SIG-M5 treated with dmso at 0.1 percent for 504 hours (cell line): ENCODE measurements around the gene CCDC30.

ENCODE experiments used
- DNase-seq: peaks from one replicate; lab custom pipeline; 2025; ENCODE audit not compliant: unreplicated experiment; lab: John Stamatoyannopoulos, UW

Gene CCDC30

GRCh38 chr1:42462828-42463763 is at the start of gene CCDC30:
CCDC30 (plus strand) TSS chr1:42463286; CDS start chr1:42480552, 17,266 bp downstream.
- DNase-seq = peak; percentile 96

GRCh38 chr1:42414551-42415496 is 48.3 kb upstream of the CCDC30 start:
- no peak for DNase-seq

DNA sequence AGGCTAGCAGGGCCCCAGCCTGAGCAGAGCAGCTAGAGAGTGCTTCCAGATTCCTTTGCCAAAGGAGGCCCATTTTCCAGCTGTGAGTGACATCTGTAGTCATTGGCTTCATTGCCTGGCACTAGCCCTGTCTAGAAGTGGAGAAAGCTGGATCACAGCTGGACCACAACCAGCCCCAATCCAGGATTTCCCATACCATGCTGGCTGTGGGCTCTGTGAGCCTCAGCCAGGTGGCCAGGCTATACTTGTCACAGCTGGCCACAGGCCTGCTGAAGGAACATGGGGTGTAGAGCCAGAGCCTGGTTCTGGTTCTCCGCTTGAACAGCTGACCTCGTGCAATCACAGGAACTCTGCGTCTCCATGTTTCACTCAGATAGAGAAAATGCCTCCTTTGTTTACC is 45.9 kb upstream of the CCDC30 start:
- DNase-seq = no peak

- no peak for DNase-seq
Measured at GRCh38 chr1:42418516-42418915, 44.6 kb upstream of the CCDC30 start.

- no peak for DNase-seq
Measured at GRCh38 chr1:42419126-42419821, 43.8 kb upstream of the CCDC30 start.

DNA sequence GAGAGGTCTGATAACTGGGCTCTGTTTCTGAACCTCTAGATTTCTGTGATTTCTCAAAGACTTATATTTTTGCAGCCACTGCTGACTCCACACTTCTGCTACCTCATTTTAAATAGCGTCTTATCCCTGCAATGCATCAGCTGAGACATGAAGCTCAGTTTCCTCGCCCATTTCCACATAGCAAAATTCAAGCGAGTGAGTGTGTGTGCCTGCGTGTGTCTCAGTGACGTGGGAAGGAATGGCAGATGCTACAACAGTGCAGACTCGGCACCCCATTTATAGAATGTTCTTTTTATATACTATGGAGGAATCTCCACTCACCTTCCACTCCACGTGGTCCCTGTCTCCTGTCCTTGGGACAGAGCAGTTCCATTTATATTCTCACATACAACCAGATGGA is 43.0 kb upstream of the CCDC30 start:
- DNase-seq = no peak

DNA sequence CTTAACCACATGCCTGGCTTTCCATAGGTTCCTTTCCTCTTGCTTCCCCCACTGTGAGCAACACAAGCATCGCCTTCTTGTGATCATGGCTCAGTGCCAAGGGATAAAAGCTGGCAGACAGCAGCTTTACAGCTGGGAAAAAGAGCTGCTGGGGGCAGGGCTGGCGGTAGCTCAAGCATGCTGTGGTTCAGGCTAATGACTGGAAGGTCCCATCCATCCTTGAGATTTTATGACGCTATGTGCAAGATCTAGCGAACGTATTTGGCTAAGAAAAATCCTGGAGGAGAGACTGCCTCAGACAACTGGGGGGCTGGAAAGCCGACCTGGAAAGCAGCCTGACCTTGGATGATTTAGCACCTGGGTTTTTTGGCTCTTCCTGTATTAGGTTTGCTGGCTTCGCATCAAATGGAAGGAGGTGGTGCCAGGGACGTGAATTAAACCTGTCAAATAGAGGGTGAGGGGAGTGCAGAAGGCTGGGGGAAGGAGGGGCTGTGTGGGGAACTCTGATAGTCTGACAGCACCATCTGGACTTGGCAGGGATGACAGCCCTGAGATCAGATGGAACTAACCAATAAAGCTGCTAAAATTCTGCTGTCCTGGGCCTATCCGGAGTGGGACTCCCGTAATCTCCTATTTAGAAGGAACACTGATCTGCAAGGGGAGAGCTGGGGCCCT is 42.0 kb upstream of the CCDC30 start:
- no peak for DNase-seq

DNA sequence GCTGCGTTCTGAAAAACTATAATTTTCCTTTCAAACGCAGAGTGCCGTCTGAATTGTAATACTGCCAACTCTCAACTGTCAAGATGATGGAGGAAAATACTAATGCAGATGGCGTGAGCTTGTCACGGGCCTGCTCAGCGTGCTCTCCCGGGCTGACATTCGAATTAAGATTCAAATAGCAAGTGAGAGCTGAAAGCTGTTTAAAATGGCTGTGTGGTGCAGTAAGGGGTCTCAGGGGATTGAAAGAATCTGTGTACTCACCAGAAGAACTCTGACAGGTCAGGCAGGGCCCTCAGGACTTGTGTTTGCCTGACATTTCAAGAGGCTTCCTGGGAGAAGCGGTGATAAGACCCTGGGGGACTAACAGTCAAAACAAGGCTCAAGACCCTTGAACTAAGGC is 40.3 kb upstream of the CCDC30 start:
- no peak for DNase-seq

DNA sequence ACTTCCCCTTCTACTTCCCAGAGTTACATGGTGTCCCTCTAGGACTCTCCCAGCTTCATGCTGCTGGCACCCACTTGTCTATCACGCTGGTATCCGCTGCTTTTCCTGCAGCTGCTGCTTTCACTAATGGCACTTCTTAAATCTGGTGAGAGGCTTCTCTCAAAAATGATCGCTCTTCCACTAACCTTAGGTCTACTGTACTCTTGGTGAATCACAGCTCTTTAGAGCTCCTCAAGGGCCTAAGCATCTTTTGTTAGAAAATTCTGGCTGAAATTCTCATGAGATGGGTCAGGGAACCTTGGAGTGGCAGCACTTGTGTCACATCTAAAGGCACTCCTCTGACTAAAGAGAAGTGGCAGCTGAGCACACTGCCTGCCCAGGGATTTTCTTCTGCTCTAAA is 39.4 kb upstream of the CCDC30 start:
- no peak for DNase-seq

- DNase-seq = no peak
Measured at GRCh38 chr1:42424201-42424600, 38.9 kb upstream of the CCDC30 start.

- no peak for DNase-seq
Measured at GRCh38 chr1:42427240-42427639, 35.8 kb upstream of the CCDC30 start.

- DNase-seq = no peak
Measured at GRCh38 chr1:42429603-42430002, 33.5 kb upstream of the CCDC30 start.

- no peak for DNase-seq
Measured at GRCh38 chr1:42430286-42431135, 32.6 kb upstream of the CCDC30 start.

- DNase-seq = no peak
Measured at GRCh38 chr1:42431514-42431913, 31.6 kb upstream of the CCDC30 start.

DNA sequence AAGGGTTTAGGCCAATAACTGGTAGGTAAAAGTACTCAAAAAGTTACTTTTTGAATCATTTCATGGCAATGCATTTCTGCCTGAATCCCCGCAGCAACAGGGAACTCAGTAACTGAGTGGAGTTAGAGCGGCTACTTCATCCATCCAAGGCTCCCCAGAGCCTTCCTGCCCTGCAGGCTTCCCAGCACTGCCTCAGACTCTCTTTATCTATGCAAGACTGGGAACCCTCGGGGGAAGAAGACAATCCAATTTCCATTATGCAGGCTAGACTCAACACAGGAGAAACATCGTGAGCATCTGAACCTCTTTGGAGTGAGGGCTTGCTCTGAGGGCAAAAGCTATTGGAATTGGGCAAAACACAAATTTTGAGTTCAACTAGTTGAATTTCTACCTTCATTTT is 30.4 kb upstream of the CCDC30 start:
- no peak for DNase-seq

- no peak for DNase-seq
Measured at GRCh38 chr1:42433369-42433768, 29.7 kb upstream of the CCDC30 start.

DNA sequence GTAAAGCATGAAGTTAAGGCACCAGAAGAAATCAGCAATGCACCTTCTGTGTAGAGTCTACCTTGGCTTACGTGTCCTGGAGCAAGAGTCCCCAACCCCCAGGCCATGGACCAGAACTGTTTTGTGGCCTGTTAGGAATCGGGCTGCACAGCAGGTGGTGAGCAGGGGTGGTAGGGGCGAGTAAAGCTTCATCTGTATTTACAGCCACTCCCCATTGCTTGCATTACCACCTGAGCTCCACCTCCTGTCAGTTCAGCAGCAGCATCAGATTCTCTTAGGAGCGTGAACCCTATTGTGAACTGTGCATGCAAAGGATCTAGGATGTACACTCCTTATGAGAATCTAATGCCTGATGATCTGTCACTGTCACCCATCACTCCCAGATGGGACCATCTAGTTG is 28.7 kb upstream of the CCDC30 start:
- DNase-seq = no peak

GRCh38 chr1:42439940-42440339 is 23.1 kb upstream of the CCDC30 start:
- DNase-seq = no peak

DNA sequence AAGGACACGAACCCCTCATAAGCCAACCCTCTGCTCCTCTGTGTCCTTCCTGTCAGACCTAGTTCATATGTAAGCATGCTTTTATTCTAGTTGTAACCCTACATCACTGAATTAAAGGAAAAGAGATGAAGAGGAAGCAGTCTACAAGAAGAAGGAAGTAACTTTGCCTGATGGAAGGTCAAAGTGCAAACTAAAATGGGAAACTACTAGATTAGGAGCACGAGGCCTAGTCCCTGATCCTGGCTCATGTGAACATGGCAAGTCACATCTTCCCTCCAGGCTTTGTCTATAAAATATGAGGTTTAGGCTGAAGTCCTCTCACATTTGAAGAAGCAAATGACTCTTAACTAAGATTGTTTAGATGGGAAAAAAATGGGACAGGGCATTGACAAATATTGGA is 20.4 kb upstream of the CCDC30 start:
- peak; percentile 29 for DNase-seq

- DNase-seq = no peak
Measured at GRCh38 chr1:42449256-42449655, 13.8 kb upstream of the CCDC30 start.
